GM12878 (cell line): ENCODE results near the gene TMEM131L. TPM values are rescaled to one million over a fixed set of nuclear protein-coding genes. Genes with fewer than 3 reads are reported as not detected.

Experiments used
- ATAC-seq: fragments of 200-7000 bp; cut with Tn5 transposase; 3 replicates; pipeline ENCODE4 v1.9.1; 2020; ENCODE audit warnings: mild to moderate bottlenecking, moderate library complexity
- BruUV-seq: library from RNA; stranded (reverse); fragments of 400-500 nt; replicated peaks from 2 replicates; lab custom pipeline; 2021; lab: Mats Ljungman, UMichigan
- CTCF ChIA-PET: fragments of 300-600 bp; sonication (Branson Sonifier 250); formaldehyde crosslinking; extraction: SDS; loops from one replicate; lab custom pipeline; 2021; ENCODE audit warnings: inconsistent platforms; lab: Yijun Ruan, JAX
- POLR2A ChIA-PET: fragments of 350-600 bp; formaldehyde crosslinking; extraction: SDS; loops from one replicate; lab custom pipeline; 2021; ENCODE audit warnings: inconsistent platforms; lab: Charles Lee
- RAD21 ChIA-PET: fragments of 300-600 bp; sonication (Branson Sonifier 250); formaldehyde crosslinking; loops from one replicate; lab custom pipeline; 2023; ENCODE audit warnings: antibody characterized with exemption; ENCODE audit not compliant: unreplicated experiment; lab: Charles Lee
- SMC1A ChIA-PET: fragments of 300-600 bp; sonication (Branson Sonifier 250); formaldehyde crosslinking; loops from one replicate; lab custom pipeline; 2023; ENCODE audit not compliant: unreplicated experiment, uncharacterized antibody; lab: Charles Lee
- DNase-seq: peaks from one replicate; pipeline ENCODE4 v3.0.0-alpha.2; 2011; ENCODE audit warnings: low read depth, low spot score
- FAIRE-seq: peaks from 3 replicates; lab custom pipeline; 2011; peaks lifted over from hg19 to GRCh38; lab: Jason Lieb, UNC
- H2AFZ ChIP-seq: 2 replicates; pipeline ENCODE4 v1.6.0; 2011; ENCODE audit warnings: low read depth, low read length, control low read depth; ENCODE audit not compliant: control insufficient read depth
- H3K27ac ChIP-seq: 2 replicates; pipeline ENCODE4 v1.5.1; 2011; ENCODE audit warnings: control low read depth; ENCODE audit not compliant: control insufficient read depth, insufficient read depth
- H3K27me3 ChIP-seq, 2 experiments: replicated peaks in 1 of 2; 2 replicates each; pipeline versions ENCODE4 v1.6.0 to v1.6.1; 2011; ENCODE audit warnings: low read length in 1 of 2; ENCODE audit not compliant: control insufficient read depth in 2 of 2, insufficient read depth in 2 of 2
- H3K36me3 ChIP-seq, 2 experiments: 2 replicates each; pipeline ENCODE4 v1.5.1; 2011; ENCODE audit warnings: low read length in 1 of 2; ENCODE audit not compliant: control insufficient read depth in 2 of 2, insufficient read depth in 2 of 2
- H3K4me1 ChIP-seq: 2 replicates; pipeline ENCODE4 v1.6.1; 2011; ENCODE audit warnings: mild to moderate bottlenecking, low read length, moderate library complexity, mixed read lengths; ENCODE audit not compliant: control insufficient read depth, insufficient read depth
- H3K4me2 ChIP-seq: 2 replicates; pipeline ENCODE4 v1.6.0; 2011; ENCODE audit warnings: control low read depth; ENCODE audit not compliant: control insufficient read depth, insufficient read depth
- H3K4me3 ChIP-seq: fragments of 200-600 bp; sonication (generic); 2 replicates; pipeline ENCODE4 v1.5.1; 2016
- H3K79me2 ChIP-seq: 2 replicates; pipeline ENCODE4 v1.6.0; 2011; ENCODE audit warnings: low read length; ENCODE audit not compliant: control insufficient read depth, insufficient read depth
- H3K9ac ChIP-seq: 2 replicates; pipeline ENCODE4 v1.8.0; 2011; ENCODE audit warnings: low read length, control low read depth, mixed read lengths; ENCODE audit not compliant: control insufficient read depth, insufficient read depth
- H3K9me3 ChIP-seq: replicated peaks from 3 replicates; pipeline ENCODE4 v1.5.1; 2011; ENCODE audit warnings: mild to moderate bottlenecking, low read length; ENCODE audit not compliant: control insufficient read depth, insufficient read depth
- H4K20me1 ChIP-seq: 2 replicates; pipeline ENCODE4 v1.6.0; 2011; ENCODE audit not compliant: control insufficient read depth, insufficient read depth
- IRF5 ChIP-seq: fragments of 450-650 bp; IDR thresholded peaks from 2 replicates; pipeline ENCODE4 v1.6.1; 2017; ENCODE audit warnings: borderline replicate concordance
- NFYB ChIP-seq: IDR thresholded peaks from 2 replicates; pipeline ENCODE4 v1.6.1; 2011; ENCODE audit warnings: low read depth, mild to moderate bottlenecking, low read length, improper control_type of control experiment, moderate library complexity; ENCODE audit not compliant: insufficient read depth
- NR2C2 ChIP-seq: IDR thresholded peaks from 2 replicates; pipeline ENCODE4 v1.6.1; 2011; ENCODE audit warnings: borderline replicate concordance, low read depth; ENCODE audit not compliant: control insufficient read depth, insufficient read length
- NR2F1 ChIP-seq: fragments of 450-650 bp; conservative IDR thresholded peaks from 2 replicates; pipeline ENCODE4 v1.6.1; 2017; ENCODE audit warnings: mild to moderate bottlenecking
- POLR2AphosphoS2 ChIP-seq: IDR thresholded peaks from 2 replicates; pipeline ENCODE4 v1.6.1; 2011; ENCODE audit warnings: low read depth, mild to moderate bottlenecking, low read length, improper control_type of control experiment, moderate library complexity
- RUNX3 ChIP-seq: IDR thresholded peaks from 2 replicates; pipeline ENCODE4 v1.6.1; 2012; ENCODE audit warnings: low read length, inconsistent platforms
- SIN3A ChIP-seq: IDR thresholded peaks from 2 replicates; pipeline ENCODE4 v1.6.1; 2012; ENCODE audit warnings: low read depth, low read length, improper control_type of control experiment
- SRF ChIP-seq, 2 experiments: IDR thresholded peaks; 2 replicates each; pipeline ENCODE4 v1.6.1; 2011; ENCODE audit warnings: low read depth in 2 of 2, low read length in 2 of 2, mild to moderate bottlenecking in 1 of 2, moderate library complexity in 1 of 2
- STAT1 ChIP-seq: fragments of 450-650 bp; conservative IDR thresholded peaks from 2 replicates; pipeline ENCODE4 v1.6.1; 2014; ENCODE audit warnings: antibody characterized with exemption, mild to moderate bottlenecking
- WRNIP1 ChIP-seq: IDR thresholded peaks from 2 replicates; pipeline ENCODE4 v1.6.1; 2011; ENCODE audit warnings: low read depth, low read length, improper control_type of control experiment, borderline replicate concordance
- WGBS: methylation state at CpG from one replicate; pipeline ENCODE4 v1.1.6; 2016; ENCODE audit warnings: low lambda C conversion rate; ENCODE audit not compliant: insufficient replicate concordance, insufficient coverage; ENCODE audit errors: missing lambda C conversion rate; 5-methylcytosine and 5-hydroxymethylcytosine counted together
- in situ Hi-C: fragments of 300-500 bp; cut with MboI; formaldehyde crosslinking; loops from 9 replicates; pipeline ENCODE4 v1.14.3; 2018; ENCODE audit warnings: mixed read lengths
- intact Hi-C: fragments of 100-400 bp; cut with micrococcal nuclease; formaldehyde crosslinking; loops from one replicate; pipeline ENCODE4 v1.14.2; 2022; ENCODE audit not compliant: unreplicated experiment
- polyA plus RNA-seq, 11 experiments: library from polyadenylated mRNA; depleted of rRNA in 4 of 11; unstranded in 6 of 11; stranded (reverse) in 5 of 11; fragments of >200 nt; fragmentation: Nextera tagmentation in 4 of 11; fragmentation: Illumina TruSeq in 1 of 11; extraction: Ambion mirVana in 4 of 11; extraction: Trizol in 1 of 11; gene quantifications; 1 replicate in 1 of 11; 2 replicates in 10 of 11; pipeline versions ENCODE4 v1.2.1 to v1.2.3, GENCODE V29; 2011 to 2016; ENCODE audit warnings: inconsistent platforms in 2 of 11, missing spikeins in 2 of 11, low read depth in 1 of 11
- total RNA-seq, 4 experiments: library from RNA; depleted of rRNA in 3 of 4; stranded (reverse); fragments of >200 nt in 3 of 4; fragmentation: Illumina TruSeq in 1 of 4; extraction: Trizol in 1 of 4; gene quantifications; 2 replicates each; pipeline versions ENCODE4 v1.2.1 to v1.2.3, GENCODE V29; 2013 to 2021
- TF ChIP-seq, protein P1 (sequence below): fragments of 450-650 bp; IDR thresholded peaks from 2 replicates; pipeline ENCODE4 v1.6.1; 2014; ENCODE audit warnings: mild to moderate bottlenecking
- TF ChIP-seq, protein P2 (sequence below): fragments of 450-650 bp; IDR thresholded peaks from 2 replicates; pipeline ENCODE4 v1.6.1; 2017; ENCODE audit warnings: mild to moderate bottlenecking, moderate library complexity

The TMEM131L gene
- total and polyA plus RNA-seq, 10 of the 15 experiments (the other 5 are each of a cell fraction or from before 2014, with no cell fraction given): 8.5 to 101 (median 74.4) TPM

- TF ChIP-seq, protein P1, sequence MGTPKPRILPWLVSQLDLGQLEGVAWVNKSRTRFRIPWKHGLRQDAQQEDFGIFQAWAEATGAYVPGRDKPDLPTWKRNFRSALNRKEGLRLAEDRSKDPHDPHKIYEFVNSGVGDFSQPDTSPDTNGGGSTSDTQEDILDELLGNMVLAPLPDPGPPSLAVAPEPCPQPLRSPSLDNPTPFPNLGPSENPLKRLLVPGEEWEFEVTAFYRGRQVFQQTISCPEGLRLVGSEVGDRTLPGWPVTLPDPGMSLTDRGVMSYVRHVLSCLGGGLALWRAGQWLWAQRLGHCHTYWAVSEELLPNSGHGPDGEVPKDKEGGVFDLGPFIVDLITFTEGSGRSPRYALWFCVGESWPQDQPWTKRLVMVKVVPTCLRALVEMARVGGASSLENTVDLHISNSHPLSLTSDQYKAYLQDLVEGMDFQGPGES: no peak
- TF ChIP-seq, all 136 proteins: peak for 4
These were observed 183.4 kb downstream of the TMEM131L start (continued) for GRCh38 chr4:153649572-153649991.

- Histone ChIP-seq H3K27ac (no peak overlapping the region), H3K9ac (no peak overlapping the region), H3K4me3 (no peak overlapping the region), H4K20me1 (no peaks in the 10 kb centered on the region), H2AFZ (no peak overlapping the region), H3K9me3 (no peaks in the 10 kb centered on the region), H3K36me3 (no peaks in the 10 kb centered on the region), H3K27me3 (no peaks in the 10 kb centered on the region; a peak in 1 of 4 replicates), H3K4me2 (no peak overlapping the region), H3K79me2 (no peaks in the 10 kb centered on the region), H3K4me1 (no peaks in the 10 kb centered on the region)
- ChIA-PET RAD21 (interaction anchor here (1.0 kb wide), 1 partner anchor 309 kb away, joined by 4 read pairs; no protein-coding TSS in a partner anchor), SMC1A (interaction anchor here (0.9 to 2.4 kb wide), 5 partner anchors 83 to 333 kb away, joined by 3 to 20 read pairs (median 8); partner anchors contain the start of gene MND1), CTCF (interaction anchor here (2.4 to 4.1 kb wide), 3 partner anchors 7 to 305 kb away, joined by 11 to 67 read pairs (median 18); partner anchors contain the start of gene MND1), POLR2A (no interaction called here)
- no TSS peak for BruUV-seq
- no peak for DNase-seq
- TF ChIP-seq NFYB (no peak), SRF (IDR thresholded peaks at IDR 0.05; ENCODE audit: low read depth in 2 of 2, low read length in 2 of 2) (no peak), STAT1 (no peak), RUNX3 (no peak), SIN3A (no peak), NR2C2 (no peak), IRF5 (no peak), NR2F1 (no peak), POLR2AphosphoS2 (no peak), WRNIP1 (no peak)
- TF ChIP-seq, protein P2, sequence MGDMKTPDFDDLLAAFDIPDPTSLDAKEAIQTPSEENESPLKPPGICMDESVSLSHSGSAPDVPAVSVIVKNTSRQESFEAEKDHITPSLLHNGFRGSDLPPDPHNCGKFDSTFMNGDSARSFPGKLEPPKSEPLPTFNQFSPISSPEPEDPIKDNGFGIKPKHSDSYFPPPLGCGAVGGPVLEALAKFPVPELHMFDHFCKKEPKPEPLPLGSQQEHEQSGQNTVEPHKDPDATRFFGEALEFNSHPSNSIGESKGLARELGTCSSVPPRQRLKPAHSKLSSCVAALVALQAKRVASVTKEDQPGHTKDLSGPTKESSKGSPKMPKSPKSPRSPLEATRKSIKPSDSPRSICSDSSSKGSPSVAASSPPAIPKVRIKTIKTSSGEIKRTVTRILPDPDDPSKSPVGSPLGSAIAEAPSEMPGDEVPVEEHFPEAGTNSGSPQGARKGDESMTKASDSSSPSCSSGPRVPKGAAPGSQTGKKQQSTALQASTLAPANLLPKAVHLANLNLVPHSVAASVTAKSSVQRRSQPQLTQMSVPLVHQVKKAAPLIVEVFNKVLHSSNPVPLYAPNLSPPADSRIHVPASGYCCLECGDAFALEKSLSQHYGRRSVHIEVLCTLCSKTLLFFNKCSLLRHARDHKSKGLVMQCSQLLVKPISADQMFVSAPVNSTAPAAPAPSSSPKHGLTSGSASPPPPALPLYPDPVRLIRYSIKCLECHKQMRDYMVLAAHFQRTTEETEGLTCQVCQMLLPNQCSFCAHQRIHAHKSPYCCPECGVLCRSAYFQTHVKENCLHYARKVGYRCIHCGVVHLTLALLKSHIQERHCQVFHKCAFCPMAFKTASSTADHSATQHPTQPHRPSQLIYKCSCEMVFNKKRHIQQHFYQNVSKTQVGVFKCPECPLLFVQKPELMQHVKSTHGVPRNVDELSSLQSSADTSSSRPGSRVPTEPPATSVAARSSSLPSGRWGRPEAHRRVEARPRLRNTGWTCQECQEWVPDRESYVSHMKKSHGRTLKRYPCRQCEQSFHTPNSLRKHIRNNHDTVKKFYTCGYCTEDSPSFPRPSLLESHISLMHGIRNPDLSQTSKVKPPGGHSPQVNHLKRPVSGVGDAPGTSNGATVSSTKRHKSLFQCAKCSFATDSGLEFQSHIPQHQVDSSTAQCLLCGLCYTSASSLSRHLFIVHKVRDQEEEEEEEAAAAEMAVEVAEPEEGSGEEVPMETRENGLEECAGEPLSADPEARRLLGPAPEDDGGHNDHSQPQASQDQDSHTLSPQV: no peak
- in situ Hi-C loops: no loop called here
- no peak for FAIRE-seq
- ATAC-seq: no peak
- WGBS: 33% methylated on average over 3 of the region's 3 CpGs
- intact Hi-C loops: no loop called here
These were observed 185.0 kb downstream of the TMEM131L start for GRCh38 chr4:153651116-153651515.
